Uterus (tissue), 2 donors: ENCODE measurements around the gene THPO.

Experiments used
- CTCF ChIP-seq, 4 experiments: fragments of 200-600 bp in 2 of 4; fragments of 450-650 bp in 2 of 4; sonication (generic) in 2 of 4; IDR thresholded peaks; one replicate each; pipeline ENCODE4 v1.5.1; 2016 to 2019; ENCODE audit warnings: antibody characterized with exemption in 4 of 4, mild to moderate bottlenecking in 2 of 4, moderate library complexity in 1 of 4
- POLR2A ChIP-seq, 2 donors: fragments of 450-650 bp; IDR thresholded peaks; one replicate each; pipeline ENCODE4 v1.6.1; 2016; ENCODE audit warnings: antibody characterized with exemption in 2 of 2, mild to moderate bottlenecking in 1 of 2, moderate library complexity in 1 of 2

- TF ChIP-seq CTCF (IDR thresholded peaks at IDR 0.05) (no peak), POLR2A (IDR thresholded peaks at IDR 0.05) (no peak)
Observed at GRCh38 chr3:184333700-184334099, 44.3 kb downstream of the THPO start.
